ENCODE measurements around the gene ARMC9.
"Not testable (repeated sequence)": the region's sequence is repeated elsewhere in the genome, so short reads cannot be mapped to it uniquely, and the experiment has no call there.

The ARMC9 gene

GRCh38 chr2:231386446-231386845 lies 188.0 kb downstream of the ARMC9 start:
- no peak for DNase-seq

GRCh38 chr2:231387904-231388724 lies 189.7 kb downstream of the ARMC9 start:
- DNase-seq: no peak

- DNase-seq: no peak
Measured at GRCh38 chr2:231388725-231389346, 190.4 kb downstream of the ARMC9 start.

DNA sequence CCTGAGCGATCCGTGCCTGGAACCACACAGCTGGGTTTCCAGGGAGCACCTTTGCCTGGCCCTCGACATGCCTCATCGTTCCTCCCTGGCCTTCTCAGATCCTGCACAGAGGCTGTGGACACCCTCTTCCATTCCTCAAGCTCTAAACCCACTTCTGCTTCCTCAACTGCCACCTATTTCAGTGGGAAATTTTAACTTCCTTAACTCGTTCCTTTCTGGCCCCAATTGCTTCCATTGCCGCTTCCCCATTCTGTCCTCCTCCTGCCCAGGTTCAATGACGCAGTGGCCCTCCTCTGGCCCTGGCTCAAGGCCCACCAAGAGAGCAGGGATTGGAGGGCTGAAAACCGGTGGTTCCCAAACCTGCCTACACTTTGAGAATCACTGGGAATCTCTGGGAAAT lies 192.2 kb downstream of the ARMC9 start:
- no peak for DNase-seq

GRCh38 chr2:231391981-231392380 lies 193.6 kb downstream of the ARMC9 start:
- DNase-seq: no peak

DNA sequence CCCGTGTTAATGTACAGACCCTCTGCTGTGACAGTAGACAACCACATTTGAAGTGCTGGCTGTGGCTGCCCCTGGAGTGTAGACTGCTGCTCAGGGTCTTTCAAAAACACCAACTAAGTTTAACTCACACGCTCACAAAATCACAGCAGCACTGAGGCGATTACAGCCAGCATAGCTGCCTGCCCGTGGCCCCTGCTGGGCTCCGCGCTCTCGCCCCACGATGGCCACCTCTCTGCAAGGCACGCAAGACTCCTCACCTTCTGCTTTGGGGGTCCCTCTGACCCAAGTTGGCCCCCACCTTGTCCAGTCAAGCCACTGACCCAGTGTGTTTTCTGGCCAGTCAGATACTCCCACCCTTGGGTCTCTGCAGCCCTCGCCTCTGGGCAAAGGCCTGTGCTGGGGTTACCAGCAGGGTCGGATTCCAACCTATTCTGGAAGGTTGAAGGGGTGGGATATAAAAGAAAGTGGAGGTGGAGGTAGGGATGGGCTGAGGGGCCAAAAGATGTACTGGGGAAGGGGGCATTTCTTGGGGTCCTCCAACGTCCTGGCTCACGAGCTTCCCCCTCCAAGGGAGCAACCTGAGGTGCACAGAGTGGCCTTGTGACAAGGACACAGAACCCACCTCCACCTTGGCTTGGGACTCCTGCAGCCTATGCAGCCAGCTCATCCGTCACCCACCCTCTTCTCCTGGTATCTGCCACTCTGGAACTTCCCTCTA lies 194.2 kb downstream of the ARMC9 start:
- no peak for DNase-seq

- DNase-seq: no peak
Measured at GRCh38 chr2:231393149-231394131, 195.0 kb downstream of the ARMC9 start.

- no peak for DNase-seq
Measured at GRCh38 chr2:231394211-231395141, 196.0 kb downstream of the ARMC9 start.

GRCh38 chr2:231395188-231396057 lies 197.0 kb downstream of the ARMC9 start, which contains the start of gene B3GNT7:
Gene B3GNT7 (plus strand): TSS chr2:231395710. CDS start chr2:231395804, 94 bp downstream.
- DNase-seq: no peak

GRCh38 chr2:231396058-231396821 lies 197.8 kb downstream of the ARMC9 start:
- no peak for DNase-seq

DNA sequence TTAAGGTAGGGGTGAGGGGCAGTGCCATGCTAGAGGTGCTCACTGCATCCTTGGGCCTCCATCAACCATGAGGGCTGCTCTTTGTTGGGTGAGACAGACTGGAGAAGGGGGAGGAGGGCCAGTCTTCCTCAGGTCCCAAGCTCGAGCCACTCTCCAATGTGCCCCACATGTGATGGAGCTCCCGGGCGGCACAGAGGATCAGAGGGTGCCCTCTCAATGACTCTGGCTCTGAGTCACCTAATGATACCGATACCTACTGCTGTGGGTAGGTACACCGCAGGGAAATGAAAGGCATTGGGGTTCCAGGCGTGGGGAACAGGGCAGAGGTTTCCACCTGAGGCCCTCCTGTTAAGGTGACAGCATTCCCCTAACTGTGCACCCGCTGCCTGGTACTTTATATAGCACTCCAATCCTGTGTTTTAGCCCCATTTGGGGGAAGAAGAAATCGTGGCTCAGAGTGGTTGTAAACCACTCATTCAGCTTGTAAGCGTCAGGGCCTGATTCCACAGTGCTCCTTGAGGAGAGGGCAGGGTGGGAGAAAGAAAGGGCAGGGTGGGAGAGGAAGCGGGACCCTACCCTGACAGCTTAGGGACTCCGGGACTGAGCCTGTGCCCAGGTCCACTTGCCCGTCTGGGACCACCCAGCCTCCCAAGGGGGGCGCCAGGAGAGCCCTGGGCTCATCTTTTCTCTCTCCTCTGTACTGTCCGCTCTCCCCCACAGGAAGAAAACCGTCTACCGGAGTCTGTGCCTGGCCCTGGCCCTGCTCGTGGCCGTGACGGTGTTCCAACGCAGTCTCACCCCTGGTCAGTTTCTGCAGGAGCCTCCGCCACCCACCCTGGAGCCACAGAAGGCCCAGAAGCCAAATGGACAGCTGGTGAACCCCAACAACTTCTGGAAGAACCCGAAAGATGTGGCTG lies 198.8 kb downstream of the ARMC9 start:
- no peak for DNase-seq

- DNase-seq: no peak
Measured at GRCh38 chr2:231397928-231398294, 199.5 kb downstream of the ARMC9 start.

- DNase-seq: no peak
Measured at GRCh38 chr2:231398585-231398984, 200.2 kb downstream of the ARMC9 start.

- DNase-seq: no peak
Measured at GRCh38 chr2:231399046-231399852, 200.8 kb downstream of the ARMC9 start.

GRCh38 chr2:231399853-231400680 lies 201.6 kb downstream of the ARMC9 start:
- peak in 1 of 2 experiments; percentile 47 for DNase-seq

GRCh38 chr2:231400681-231401080 lies 202.2 kb downstream of the ARMC9 start:
- DNase-seq: not testable (repeated sequence)
